K562 (cell line): Measurements from ENCODE around the gene NAPA. TPM values are rescaled to one million over a fixed set of nuclear protein-coding genes. Genes with fewer than 3 reads are reported as not detected.

ENCODE experiments used
- ATAC-seq: fragments of 200-7000 bp; cut with Tn5 transposase; 3 replicates; pipeline ENCODE4 v1.9.1; 2020; ENCODE audit warnings: moderate library complexity
- BruUV-seq: library from RNA; stranded (reverse); fragments of 400-500 nt; replicated peaks from 2 replicates; lab custom pipeline; 2021; lab: Mats Ljungman, UMichigan
- CTCF ChIA-PET: fragments of 300-600 bp; formaldehyde crosslinking; extraction: SDS; loops from one replicate; lab custom pipeline; 2021; ENCODE audit warnings: low intra/inter-chr PET ratio; lab: Yijun Ruan, JAX
- POLR2A ChIA-PET: fragments of 300-600, 350-650 bp; sonication (Branson Sonifier 250); formaldehyde crosslinking; extraction: SDS; loops from one replicate; lab custom pipeline; 2021; ENCODE audit warnings: antibody characterized with exemption, inconsistent platforms; lab: Yijun Ruan, JAX
- DNase-seq, 4 experiments: peaks; one replicate each; pipeline versions ENCODE4 v3.0.0 to v3.0.0-alpha.2; 2011 to 2018; ENCODE audit warnings: low spot score in 3 of 4, mixed read lengths in 3 of 4; ENCODE audit errors: extremely low read depth in 1 of 4
- FAIRE-seq: peaks from 2 replicates; lab custom pipeline; 2011; peaks lifted over from hg19 to GRCh38; lab: Jason Lieb, UNC
- H2AFZ ChIP-seq: 2 replicates; pipeline ENCODE4 v1.6.0; 2011; ENCODE audit warnings: low read depth, low read length, control low read depth, inconsistent platforms
- H3K27ac ChIP-seq: fragments of 200-600 bp; 3 replicates; pipeline ENCODE4 v1.8.0; 2011; ENCODE audit warnings: low read depth, mild to moderate bottlenecking, control low read depth, inconsistent platforms, low read length, moderate library complexity, mixed read lengths; ENCODE audit errors: extremely low read depth
- H3K27me3 ChIP-seq, 2 experiments: fragments of 300-600 bp in 1 of 2; 2 replicates in 1 of 2; 3 replicates in 1 of 2; pipeline versions ENCODE4 v1.6.0 to v1.8.0; 2011; ENCODE audit warnings: inconsistent platforms in 2 of 2, low read length in 2 of 2, mild to moderate bottlenecking in 1 of 2, mixed read lengths in 1 of 2, moderate library complexity in 1 of 2; ENCODE audit not compliant: control insufficient read depth in 2 of 2, insufficient read depth in 2 of 2
- H3K36me3 ChIP-seq: fragments of 300-600 bp; 3 replicates; pipeline ENCODE4 v1.8.0; 2011; ENCODE audit warnings: mild to moderate bottlenecking, low read length, inconsistent platforms; ENCODE audit not compliant: control insufficient read depth, insufficient read depth
- H3K4me1 ChIP-seq, 2 experiments: fragments of 200-600 bp in 1 of 2; replicated peaks in 1 of 2; 2 replicates in 1 of 2; 3 replicates in 1 of 2; pipeline versions ENCODE4 v1.5.1 to v1.8.0; 2011; ENCODE audit warnings: inconsistent platforms in 2 of 2, low read length in 2 of 2, mild to moderate bottlenecking in 1 of 2, mixed read lengths in 1 of 2, moderate library complexity in 1 of 2; ENCODE audit not compliant: control insufficient read depth in 2 of 2, insufficient read depth in 2 of 2
- H3K4me2 ChIP-seq: 2 replicates; pipeline ENCODE4 v1.6.1; 2011; ENCODE audit warnings: low read length, control low read depth, inconsistent platforms, mixed read lengths; ENCODE audit not compliant: insufficient read depth
- H3K4me3 ChIP-seq: fragments of 200-600 bp; sonication (generic), shearing (Covaris generic); 2 replicates; pipeline ENCODE4 v1.5.1; 2016; ENCODE audit warnings: control low read depth, inconsistent platforms
- H3K79me2 ChIP-seq: fragments of 200-600 bp; 3 replicates; pipeline ENCODE4 v1.8.0; 2011; ENCODE audit warnings: low read length, inconsistent platforms; ENCODE audit not compliant: control insufficient read depth, insufficient read depth
- H3K9ac ChIP-seq, 2 experiments: 2 replicates each; pipeline versions ENCODE4 v1.6.0 to v1.6.1; 2011; ENCODE audit warnings: low read depth in 2 of 2, low read length in 2 of 2, control low read depth in 1 of 2, inconsistent platforms in 1 of 2, mild to moderate bottlenecking in 1 of 2, mixed read lengths in 1 of 2; ENCODE audit not compliant: insufficient read depth in 1 of 2
- H3K9me1 ChIP-seq: one replicate; pipeline ENCODE4 v1.6.0; 2011; ENCODE audit warnings: inconsistent platforms, mild to moderate bottlenecking, low read length, moderate library complexity; ENCODE audit not compliant: control insufficient read depth, insufficient read depth
- H3K9me3 ChIP-seq: replicated peaks from 2 replicates; pipeline ENCODE4 v1.5.1; 2011; ENCODE audit warnings: low read depth, low read length, inconsistent platforms; ENCODE audit not compliant: control insufficient read depth, insufficient read depth
- H4K20me1 ChIP-seq: replicated peaks from 2 replicates; pipeline ENCODE4 v1.6.1; 2011; ENCODE audit warnings: low read length, inconsistent platforms, mixed read lengths; ENCODE audit not compliant: control insufficient read depth, insufficient read depth
- NFATC3 ChIP-seq: fragments of 450-650 bp; IDR thresholded peaks from 2 replicates; pipeline ENCODE4 v1.6.1; 2017; ENCODE audit warnings: mild to moderate bottlenecking
- NR3C1 ChIP-seq: sonication (generic); formaldehyde crosslinking; IDR thresholded peaks from 2 replicates; pipeline ENCODE4 v1.8.1; 2022; ENCODE audit warnings: missing genetic modification reagents
- WGBS: fragments of 100-300 bp; shearing (Covaris generic); methylation state at CpG from one replicate; pipeline ENCODE4 v1.1.6; 2016; ENCODE audit warnings: low coverage, mixed read lengths; ENCODE audit not compliant: insufficient coverage; ENCODE audit errors: missing lambda C conversion rate; 5-methylcytosine and 5-hydroxymethylcytosine counted together
- in situ Hi-C: fragments of 300-500 bp; cut with MboI; formaldehyde crosslinking; loops from 4 replicates; pipeline ENCODE4 v1.15.0; 2018; ENCODE audit warnings: inconsistent platforms, mixed read lengths
- intact Hi-C: fragments of 100-400 bp; cut with micrococcal nuclease; formaldehyde crosslinking; loops from 2 replicates; pipeline ENCODE4 v1.14.2; 2022
- polyA plus RNA-seq, 8 experiments: library from polyadenylated mRNA; depleted of rRNA in 4 of 8; stranded (reverse) in 5 of 8; unstranded in 3 of 8; fragments of >200 nt; fragmentation: Nextera tagmentation in 2 of 8; fragmentation: Illumina TruSeq in 1 of 8; extraction: Ambion mirVana in 2 of 8; extraction: Trizol in 1 of 8; gene quantifications; 2 replicates each; pipeline versions ENCODE4 v1.2.1 to v1.2.3, GENCODE V29; 2011 to 2014; ENCODE audit warnings: inconsistent platforms in 1 of 8, missing spikeins in 1 of 8
- total RNA-seq, 7 experiments: library from RNA; depleted of rRNA in 6 of 7; stranded (reverse); fragments of >200 nt in 6 of 7; fragmentation: Illumina TruSeq in 2 of 7; extraction: Trizol in 2 of 7; gene quantifications; 2 replicates each; pipeline versions ENCODE4 v1.2.1 to v1.2.3, GENCODE V29; 2011 to 2021; ENCODE audit warnings: low replicate concordance in 1 of 7
- TF ChIP-seq, protein P1 (sequence below): sonication (generic); formaldehyde crosslinking; IDR thresholded peaks from 2 replicates; pipeline ENCODE4 v1.8.1; 2023; ENCODE audit warnings: missing genetic modification reagents, mild to moderate bottlenecking, borderline replicate concordance

Gene NAPA
- total and polyA plus RNA-seq, 9 of the 15 experiments (the other 6 are each of a cell fraction or from before 2014, with no cell fraction given), result 5.4 to 98.6 (median 77.5) TPM

GRCh38 chr19:47483200-47483599, 31.7 kb downstream of the NAPA start:
- FAIRE-seq (no peak), DNase-seq (no peak), ATAC-seq (no peak)
- Histone ChIP-seq H3K9me3 (no peaks in the 10 kb centered on the region), H3K36me3 (peaks cover 10% of the 10 kb centered on the region; the same call in 2 of the 3 replicates), H3K9me1 (no peaks in the 10 kb centered on the region), H3K79me2 (peaks cover 12% of the 10 kb centered on the region), H3K9ac (peak overlapping the region; percentile 88 to 99), H3K27me3 (no peaks in the 10 kb centered on the region), H4K20me1 (no peaks in the 10 kb centered on the region), H2AFZ (peak overlapping the region; percentile 98), H3K27ac (no peak overlapping the region; the same call in 2 of the 3 replicates), H3K4me1 (peaks cover 7 to 44% of the 10 kb centered on the region in 2 experiments; a peak in 3 of 5 replicates), H3K4me2 (peak overlapping the region; percentile 86), H3K4me3 (peak overlapping the region; percentile 67)
- WGBS, result 70% methylated on average over 9 of the region's 15 CpGs
- intact Hi-C loops, result loop anchor here (5.0 kb wide), 2 partner anchors 34 to 46 kb away; partner anchors contain the start of gene NAPA
- POLR2A ChIA-PET, result interaction anchor here (0.6 to 2.6 kb wide), 11 partner anchors 9 to 352 kb away, joined by 3 to 8 read pairs (median 4); partner anchors contain the start of gene SAE1
- no TSS peak for BruUV-seq
- in situ Hi-C loops, result no loop called here
- TF ChIP-seq, protein P1, sequence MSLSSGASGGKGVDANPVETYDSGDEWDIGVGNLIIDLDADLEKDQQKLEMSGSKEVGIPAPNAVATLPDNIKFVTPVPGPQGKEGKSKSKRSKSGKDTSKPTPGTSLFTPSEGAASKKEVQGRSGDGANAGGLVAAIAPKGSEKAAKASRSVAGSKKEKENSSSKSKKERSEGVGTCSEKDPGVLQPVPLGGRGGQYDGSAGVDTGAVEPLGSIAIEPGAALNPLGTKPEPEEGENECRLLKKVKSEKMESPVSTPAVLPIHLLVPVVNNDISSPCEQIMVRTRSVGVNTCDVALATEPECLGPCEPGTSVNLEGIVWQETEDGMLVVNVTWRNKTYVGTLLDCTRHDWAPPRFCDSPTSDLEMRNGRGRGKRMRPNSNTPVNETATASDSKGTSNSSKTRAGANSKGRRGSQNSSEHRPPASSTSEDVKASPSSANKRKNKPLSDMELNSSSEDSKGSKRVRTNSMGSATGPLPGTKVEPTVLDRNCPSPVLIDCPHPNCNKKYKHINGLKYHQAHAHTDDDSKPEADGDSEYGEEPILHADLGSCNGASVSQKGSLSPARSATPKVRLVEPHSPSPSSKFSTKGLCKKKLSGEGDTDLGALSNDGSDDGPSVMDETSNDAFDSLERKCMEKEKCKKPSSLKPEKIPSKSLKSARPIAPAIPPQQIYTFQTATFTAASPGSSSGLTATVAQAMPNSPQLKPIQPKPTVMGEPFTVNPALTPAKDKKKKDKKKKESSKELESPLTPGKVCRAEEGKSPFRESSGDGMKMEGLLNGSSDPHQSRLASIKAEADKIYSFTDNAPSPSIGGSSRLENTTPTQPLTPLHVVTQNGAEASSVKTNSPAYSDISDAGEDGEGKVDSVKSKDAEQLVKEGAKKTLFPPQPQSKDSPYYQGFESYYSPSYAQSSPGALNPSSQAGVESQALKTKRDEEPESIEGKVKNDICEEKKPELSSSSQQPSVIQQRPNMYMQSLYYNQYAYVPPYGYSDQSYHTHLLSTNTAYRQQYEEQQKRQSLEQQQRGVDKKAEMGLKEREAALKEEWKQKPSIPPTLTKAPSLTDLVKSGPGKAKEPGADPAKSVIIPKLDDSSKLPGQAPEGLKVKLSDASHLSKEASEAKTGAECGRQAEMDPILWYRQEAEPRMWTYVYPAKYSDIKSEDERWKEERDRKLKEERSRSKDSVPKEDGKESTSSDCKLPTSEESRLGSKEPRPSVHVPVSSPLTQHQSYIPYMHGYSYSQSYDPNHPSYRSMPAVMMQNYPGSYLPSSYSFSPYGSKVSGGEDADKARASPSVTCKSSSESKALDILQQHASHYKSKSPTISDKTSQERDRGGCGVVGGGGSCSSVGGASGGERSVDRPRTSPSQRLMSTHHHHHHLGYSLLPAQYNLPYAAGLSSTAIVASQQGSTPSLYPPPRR, result 0 out of 2 replicates have a peak, but pooled peaks have one; percentile 4
- TF ChIP-seq NR3C1 (CRISPR knock-in tag) (0 out of 2 replicates have a peak, but pooled peaks have one; percentile 15), NFATC3 (no peak)
- CTCF ChIA-PET, result interaction anchor here (1.2 kb wide), 1 partner anchor 46 kb away, joined by 3 read pairs; no protein-coding TSS in a partner anchor
